ENCODE data around the gene KCMF1.

DNA sequence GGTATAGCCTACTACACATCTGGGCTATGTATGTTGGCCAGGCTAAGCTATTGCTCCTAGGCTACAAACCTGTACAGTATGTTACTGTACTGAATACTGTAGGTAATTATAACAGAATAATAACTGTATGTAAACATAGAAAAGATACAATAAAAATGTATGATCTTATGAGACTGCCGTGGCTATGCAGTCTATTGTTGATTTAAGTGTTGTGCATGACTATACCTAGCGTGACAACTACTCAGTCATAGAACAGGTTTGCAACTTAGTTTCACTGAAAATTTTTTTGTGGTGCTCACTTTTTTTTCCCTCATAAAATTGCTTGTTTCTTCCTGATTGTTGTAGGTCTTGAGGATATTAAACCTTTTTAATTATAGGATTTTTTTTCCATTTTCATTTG is 25.9 kb downstream of the KCMF1 start:
- TF ChIP-seq RXRA (IDR thresholded peaks at IDR 0.05) (no peak), CTCF (IDR thresholded peaks at IDR 0.05; ENCODE audit: low read depth, low read length, missing input control) (no peak), EGR1 (IDR thresholded peaks at IDR 0.05; ENCODE audit: low read depth in 2 of 2) (no peak), REST (IDR thresholded peaks at IDR 0.05) (no peak), MAX (IDR thresholded peaks at IDR 0.05) (no peak), FOXA1 (IDR thresholded peaks at IDR 0.05) (no peak), JUND (IDR thresholded peaks at IDR 0.05) (no peak), YY1 (IDR thresholded peaks at IDR 0.05) (no peak)
- TF ChIP-seq, protein P1, sequence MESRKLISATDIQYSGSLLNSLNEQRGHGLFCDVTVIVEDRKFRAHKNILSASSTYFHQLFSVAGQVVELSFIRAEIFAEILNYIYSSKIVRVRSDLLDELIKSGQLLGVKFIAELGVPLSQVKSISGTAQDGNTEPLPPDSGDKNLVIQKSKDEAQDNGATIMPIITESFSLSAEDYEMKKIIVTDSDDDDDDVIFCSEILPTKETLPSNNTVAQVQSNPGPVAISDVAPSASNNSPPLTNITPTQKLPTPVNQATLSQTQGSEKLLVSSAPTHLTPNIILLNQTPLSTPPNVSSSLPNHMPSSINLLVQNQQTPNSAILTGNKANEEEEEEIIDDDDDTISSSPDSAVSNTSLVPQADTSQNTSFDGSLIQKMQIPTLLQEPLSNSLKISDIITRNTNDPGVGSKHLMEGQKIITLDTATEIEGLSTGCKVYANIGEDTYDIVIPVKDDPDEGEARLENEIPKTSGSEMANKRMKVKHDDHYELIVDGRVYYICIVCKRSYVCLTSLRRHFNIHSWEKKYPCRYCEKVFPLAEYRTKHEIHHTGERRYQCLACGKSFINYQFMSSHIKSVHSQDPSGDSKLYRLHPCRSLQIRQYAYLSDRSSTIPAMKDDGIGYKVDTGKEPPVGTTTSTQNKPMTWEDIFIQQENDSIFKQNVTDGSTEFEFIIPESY (IDR thresholded peaks at IDR 0.05), result no peak
